Measurements from ENCODE around the gene IL13RA1. TPM values are rescaled to one million over a fixed set of nuclear protein-coding genes. Genes with fewer than 3 reads are reported as not detected.

The IL13RA1 gene
- total RNA-seq, 4 donors from 2014 or later, result 20.8 to 25.0 (median 22.9) TPM

DNA sequence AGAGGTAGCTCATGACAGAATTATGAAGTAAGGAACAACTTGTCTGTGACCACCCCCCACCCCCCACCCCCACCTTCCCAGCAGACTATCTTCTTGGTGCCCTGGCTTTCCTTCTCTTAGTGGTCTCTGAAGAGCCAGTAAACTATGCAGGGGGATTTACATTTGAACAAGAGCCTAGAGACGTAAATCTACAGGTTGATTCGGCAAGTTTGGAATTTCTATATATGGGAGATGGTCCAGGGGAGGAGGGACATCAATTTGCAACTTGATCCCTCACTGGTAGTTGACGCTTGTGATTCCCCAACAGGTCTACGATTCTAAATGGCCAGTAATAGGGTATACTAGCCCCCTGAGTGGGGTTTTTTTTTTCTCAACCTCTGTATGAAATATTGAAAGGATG is 36.7 kb downstream of the IL13RA1 start:
- in situ Hi-C loops (cut with MboI; ENCODE audit: low sequenced_read_pairs in 4 of 4), result no loop called here
- TF ChIP-seq CTCF (IDR thresholded peaks at IDR 0.05 in 4 of 5, conservative IDR thresholded peaks at IDR 0.05 in 1 of 5) (no peak), POLR2A (IDR thresholded peaks at IDR 0.05) (no peak)
- Histone ChIP-seq H3K4me1 (peaks cover 11% of the 10 kb centered on the region in 2 donors), H3K9me3 (no peaks in the 10 kb centered on the region), H3K27me3 (no peaks in the 10 kb centered on the region), H3K27ac (no peak overlapping the region), H3K36me3 (no peaks in the 10 kb centered on the region), H3K4me3 (no peak overlapping the region)
- DNase-seq (no peak), ATAC-seq (no peak)
- intact Hi-C loops (cut with DNase I; ENCODE audit: low total_unique reads), result no loop called here

DNA sequence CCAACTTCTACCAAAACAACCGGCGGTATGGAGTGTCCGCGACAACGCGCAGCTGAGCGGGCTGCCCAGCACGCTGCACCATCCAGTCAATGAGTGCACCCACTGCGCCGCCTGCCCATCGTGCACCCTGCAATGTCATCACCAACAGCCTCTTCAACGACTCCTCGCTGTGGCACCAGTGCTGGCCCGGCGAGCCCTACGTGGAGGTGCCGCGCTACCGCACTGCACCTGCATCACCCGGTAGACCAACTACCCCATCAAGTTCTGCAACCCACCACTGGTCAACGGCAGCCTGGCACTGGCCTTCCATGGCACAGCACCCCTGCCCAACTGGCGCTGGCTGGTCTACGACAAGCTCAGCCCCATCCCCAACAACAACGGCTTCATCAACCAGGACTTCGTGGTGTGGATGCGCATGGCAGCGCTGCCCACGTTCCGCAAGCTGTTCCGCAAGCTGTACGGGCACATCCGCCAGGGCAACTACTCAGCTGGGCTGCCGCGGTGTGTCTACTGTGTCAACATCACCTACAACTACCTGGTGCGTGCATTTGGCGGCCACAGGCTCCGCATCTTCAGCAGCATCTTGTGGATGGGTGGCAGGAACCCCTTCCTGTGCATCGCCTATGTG is 42.8 kb downstream of the IL13RA1 start:
- intact Hi-C loops (cut with DNase I; ENCODE audit: low total_unique reads) (no loop called here), in situ Hi-C loops (cut with MboI; ENCODE audit: low sequenced_read_pairs in 4 of 4) (no loop called here)
- TF ChIP-seq POLR2A (IDR thresholded peaks at IDR 0.05) (no peak), CTCF (IDR thresholded peaks at IDR 0.05 in 4 of 5, conservative IDR thresholded peaks at IDR 0.05 in 1 of 5) (no peak)
- Histone ChIP-seq H3K36me3 (peaks cover 0 to 5% of the 10 kb centered on the region in 2 donors), H3K4me3 (no peak overlapping the region), H3K9me3 (no peaks in the 10 kb centered on the region), H3K27ac (no peak overlapping the region), H3K4me1 (no peaks in the 10 kb centered on the region), H3K27me3 (no peaks in the 10 kb centered on the region)
- DNase-seq (no peak), ATAC-seq (no peak)

GRCh38 chrX:118772051-118772450 is 44.6 kb downstream of the IL13RA1 start:
- peaks cover 0 to 12% of the 10 kb centered on the region in 2 donors for H3K36me3 ChIP-seq
- no peak overlapping the region for H3K4me3 ChIP-seq
- no peaks in the 10 kb centered on the region for H3K27me3 ChIP-seq
- no peak for TF ChIP-seq POLR2A (IDR thresholded peaks at IDR 0.05)
- no peak for TF ChIP-seq CTCF (IDR thresholded peaks at IDR 0.05 in 4 of 5, conservative IDR thresholded peaks at IDR 0.05 in 1 of 5)
- no peak overlapping the region for H3K27ac ChIP-seq
- no peaks in the 10 kb centered on the region for H3K9me3 ChIP-seq
- no peaks in the 10 kb centered on the region for H3K4me1 ChIP-seq
- intact Hi-C loops (cut with DNase I; ENCODE audit: low total_unique reads), result no loop called here
- ATAC-seq, result no peak
- no peak for DNase-seq
- in situ Hi-C loops (cut with MboI; ENCODE audit: low sequenced_read_pairs in 4 of 4), result no loop called here

DNA sequence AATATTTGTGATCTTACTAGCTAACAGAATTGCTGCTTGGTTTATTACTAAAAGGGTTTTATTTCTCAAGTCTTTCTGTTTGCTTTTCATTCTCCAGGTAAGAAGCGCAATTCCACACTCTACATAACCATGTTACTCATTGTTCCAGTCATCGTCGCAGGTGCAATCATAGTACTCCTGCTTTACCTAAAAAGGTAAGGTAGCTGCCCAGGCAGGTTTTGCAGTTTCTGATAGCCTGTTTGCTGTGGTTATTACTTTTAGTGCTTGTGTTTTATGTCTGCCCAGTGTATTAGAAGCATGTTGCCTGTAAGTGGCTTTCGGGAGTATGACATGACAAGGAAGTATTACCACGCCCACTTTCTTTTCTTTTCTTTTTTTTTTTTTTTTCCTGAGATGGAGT is 46.4 kb downstream of the IL13RA1 start:
- H3K36me3 ChIP-seq, result peaks cover 0 to 12% of the 10 kb centered on the region in 2 donors
- H3K4me3 ChIP-seq, result no peak overlapping the region
- no peaks in the 10 kb centered on the region for H3K9me3 ChIP-seq
- no peaks in the 10 kb centered on the region for H3K27me3 ChIP-seq
- in situ Hi-C loops (cut with MboI; ENCODE audit: low sequenced_read_pairs in 4 of 4), result no loop called here
- H3K27ac ChIP-seq, result no peak overlapping the region
- H3K4me1 ChIP-seq, result no peaks in the 10 kb centered on the region
- TF ChIP-seq POLR2A (IDR thresholded peaks at IDR 0.05) (no peak), CTCF (IDR thresholded peaks at IDR 0.05 in 4 of 5, conservative IDR thresholded peaks at IDR 0.05 in 1 of 5) (no peak)
- intact Hi-C loops (cut with DNase I; ENCODE audit: low total_unique reads), result no loop called here
- DNase-seq (no peak), ATAC-seq (no peak)

DNA sequence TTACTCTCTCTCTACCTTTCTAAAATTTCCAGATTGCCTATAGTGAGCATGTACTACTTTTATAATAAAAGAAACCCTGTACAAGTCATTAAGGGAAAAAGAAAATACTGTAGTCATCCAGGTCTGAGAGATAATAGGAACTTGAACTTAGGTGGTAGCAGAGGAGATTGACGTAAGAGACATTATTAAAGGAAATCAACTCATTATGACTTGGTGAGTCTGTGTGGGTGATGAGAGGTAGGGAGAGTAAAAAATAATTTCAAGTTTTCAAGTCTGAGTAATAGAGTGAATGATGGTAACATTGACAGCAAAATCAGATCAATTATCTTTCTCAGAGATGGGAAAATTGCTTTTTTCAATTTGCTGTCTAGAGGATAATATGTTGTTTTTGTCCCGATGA is 52.2 kb downstream of the IL13RA1 start:
- ATAC-seq (no peak), DNase-seq (no peak)
- TF ChIP-seq CTCF (IDR thresholded peaks at IDR 0.05 in 4 of 5, conservative IDR thresholded peaks at IDR 0.05 in 1 of 5) (no peak), POLR2A (IDR thresholded peaks at IDR 0.05) (no peak)
- in situ Hi-C loops (cut with MboI; ENCODE audit: low sequenced_read_pairs in 4 of 4), result no loop called here
- Histone ChIP-seq H3K9me3 (no peaks in the 10 kb centered on the region), H3K27me3 (no peaks in the 10 kb centered on the region), H3K4me1 (no peaks in the 10 kb centered on the region), H3K27ac (no peak overlapping the region), H3K36me3 (peaks cover 0 to 7% of the 10 kb centered on the region in 2 donors), H3K4me3 (no peak overlapping the region)
- intact Hi-C loops (cut with DNase I; ENCODE audit: low total_unique reads), result no loop called here
